HG02763 (cell line): ENCODE data around the gene TMEM37.

Source experiments
- ATAC-seq: cut with Tn5 transposase; IDR thresholded peaks from one replicate; pipeline ENCODE4 v1.9.1; 2021; ENCODE audit warnings: mild to moderate bottlenecking, moderate library complexity; ENCODE audit not compliant: unreplicated experiment

The TMEM37 gene

DNA sequence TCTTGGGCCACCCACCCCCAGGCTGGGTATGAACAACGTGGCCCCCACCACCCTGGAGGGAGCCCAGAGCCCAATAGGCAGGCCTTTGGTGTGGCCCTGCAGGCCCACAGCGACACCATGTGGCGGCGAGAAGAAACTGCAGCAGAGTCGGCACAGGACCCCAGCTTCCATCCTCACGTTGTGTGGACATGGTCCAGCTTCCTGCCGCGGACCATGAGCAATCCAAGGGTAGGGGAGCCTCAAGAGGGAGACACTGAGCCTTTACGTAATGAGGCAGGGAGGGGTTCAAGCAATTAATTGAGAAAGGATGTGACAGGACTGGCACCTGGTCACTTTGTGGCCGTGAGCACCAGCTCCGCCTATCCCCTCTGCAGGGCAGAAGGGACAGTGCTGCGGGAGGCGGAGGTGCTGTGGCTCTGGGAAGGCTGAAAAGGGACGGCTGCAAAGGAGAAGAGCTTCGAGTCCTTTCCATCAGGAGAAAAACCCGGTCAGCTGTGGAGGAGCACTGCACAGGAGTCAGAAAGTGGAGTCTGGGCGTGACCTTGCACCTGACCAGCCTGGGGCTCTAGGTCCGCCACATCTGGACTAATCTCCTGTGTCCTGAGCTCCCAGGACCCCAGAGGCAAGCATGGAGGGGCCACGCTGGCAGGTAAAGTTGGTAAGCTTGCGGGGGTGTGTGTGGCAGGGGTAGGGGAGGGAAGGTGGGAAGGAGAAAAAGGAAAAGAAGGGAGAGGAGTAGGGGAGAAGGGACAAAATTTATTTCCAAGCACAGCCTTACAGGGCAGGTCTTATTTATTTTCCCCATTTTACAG lies 44.9 kb downstream of the TMEM37 start:
- no peak for ATAC-seq

- ATAC-seq = no peak
These were observed 45.5 kb downstream of the TMEM37 start for GRCh38 chr2:119477113-119477505.

DNA sequence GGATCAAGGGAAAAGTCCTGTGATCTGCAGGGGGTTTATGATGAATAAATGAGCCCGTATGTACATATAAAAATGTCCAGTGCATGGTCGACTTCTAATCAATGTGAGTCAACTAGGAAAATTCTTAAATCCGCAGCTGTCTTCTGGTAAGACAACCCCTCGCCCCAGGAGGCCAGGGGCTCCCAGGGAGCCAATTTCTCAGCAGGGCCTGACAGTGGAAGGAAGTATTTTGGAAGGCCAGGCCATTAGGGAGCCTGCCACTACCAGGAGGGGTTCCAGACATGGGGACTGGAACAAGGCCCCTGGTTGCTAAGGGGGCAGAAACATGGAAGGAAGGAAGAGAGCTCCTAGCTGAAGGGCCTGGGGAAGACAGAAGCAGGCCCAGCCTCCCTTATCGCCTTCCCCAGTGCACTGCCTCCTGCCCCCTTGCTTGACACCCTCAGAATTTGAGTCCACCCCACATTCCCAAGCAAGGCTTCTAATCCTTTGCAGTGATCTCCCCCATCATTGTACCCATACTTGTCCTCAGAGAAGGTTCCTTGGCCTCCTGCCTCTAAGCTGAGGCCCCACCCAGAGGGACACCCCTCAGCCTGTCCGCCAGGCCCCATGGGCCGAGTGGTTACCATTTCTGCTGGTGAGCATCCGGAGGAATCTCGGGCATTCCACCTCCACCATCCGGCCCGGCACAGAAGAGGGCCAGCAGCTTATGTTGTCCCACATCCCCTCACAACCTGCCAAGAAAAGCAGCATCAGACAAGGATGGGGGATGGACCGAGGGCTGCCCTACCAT lies 46.7 kb downstream of the TMEM37 start:
- no peak for ATAC-seq

- no peak for ATAC-seq
These were observed 47.3 kb downstream of the TMEM37 start for GRCh38 chr2:119478978-119479295.

DNA sequence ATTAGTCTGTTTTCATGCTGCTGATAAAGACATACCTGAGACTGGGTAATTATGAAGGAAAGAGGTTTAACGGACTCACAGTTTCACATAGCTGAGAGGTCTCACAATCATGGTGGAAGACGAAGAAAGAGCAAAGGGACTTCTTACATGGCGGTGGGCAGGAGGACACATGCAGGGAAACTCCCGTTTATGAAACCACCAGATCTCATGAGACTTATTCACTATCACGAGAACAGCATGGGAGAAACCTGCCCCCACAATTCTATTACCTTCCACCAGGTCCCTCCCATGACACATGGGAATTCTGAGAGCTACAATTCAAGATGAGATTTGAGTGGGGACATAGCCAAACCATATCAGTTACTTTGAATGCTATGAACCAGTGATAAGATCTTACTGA lies 48.5 kb downstream of the TMEM37 start:
- no peak for ATAC-seq

DNA sequence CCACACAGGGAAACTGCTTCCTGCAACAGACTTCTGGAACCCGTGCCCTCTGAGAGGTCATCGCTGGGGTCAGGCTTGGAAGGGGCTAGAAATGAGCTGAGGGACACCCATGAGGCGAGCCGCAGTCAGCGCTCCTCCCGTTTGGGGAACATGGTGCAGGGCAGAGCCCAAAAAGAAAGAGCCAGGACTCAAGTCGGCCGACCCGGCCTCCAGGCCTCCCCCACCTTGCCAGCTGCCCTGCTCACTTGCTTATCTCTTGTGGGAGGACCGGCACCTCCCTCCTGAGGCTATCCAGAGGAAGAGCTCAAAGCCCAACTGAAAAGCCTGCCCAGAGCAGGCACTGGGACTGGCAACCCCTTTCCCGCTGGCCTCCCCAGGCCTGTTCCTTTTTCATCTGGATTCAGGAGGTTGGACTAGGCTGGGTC lies 49.1 kb downstream of the TMEM37 start:
- no peak for ATAC-seq

DNA sequence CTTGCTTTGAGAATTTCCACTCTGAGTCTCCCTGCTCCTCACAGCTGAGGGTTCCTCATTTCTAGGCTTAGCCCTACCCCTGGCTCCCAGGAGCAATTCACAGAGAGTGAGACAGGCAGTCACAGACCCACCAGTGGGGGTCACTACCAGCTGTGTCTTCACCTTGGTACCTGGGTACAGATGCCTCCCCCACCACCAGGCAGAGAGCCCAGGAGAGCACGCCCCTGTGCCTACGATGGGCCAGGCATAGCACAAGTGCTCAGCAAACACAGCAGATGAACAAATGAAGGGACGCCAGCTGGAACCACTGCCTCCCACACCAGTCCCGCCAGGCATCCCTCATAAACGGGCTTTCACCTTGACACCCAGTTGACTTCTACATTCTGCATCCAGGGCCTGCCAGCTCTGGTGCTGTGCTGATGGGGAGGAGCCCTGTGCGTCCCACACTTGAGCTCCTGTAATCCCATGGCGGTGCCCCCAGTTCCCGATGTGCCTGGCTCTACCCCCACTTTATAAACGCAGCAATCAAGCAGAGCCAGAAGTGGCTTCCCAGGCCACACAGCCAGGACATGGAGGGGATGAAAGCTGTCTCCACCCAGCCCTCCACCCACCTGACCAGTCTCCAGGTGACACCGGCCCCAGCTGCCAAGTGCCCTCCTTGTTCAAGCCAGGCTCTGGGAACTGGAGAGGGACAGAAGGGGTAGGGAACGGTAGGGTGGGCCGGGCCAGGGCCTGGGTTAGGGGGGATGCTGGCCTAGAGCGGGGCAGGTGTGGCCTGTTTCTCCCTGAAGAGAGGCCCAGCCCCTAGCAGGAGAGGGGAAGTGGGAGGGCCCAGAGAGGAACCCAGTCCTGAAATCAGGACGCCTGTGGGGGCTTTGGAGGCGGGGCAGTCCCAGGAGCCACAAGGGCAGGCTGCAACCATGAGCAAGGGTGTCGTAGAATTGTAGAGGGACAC lies 50.1 kb downstream of the TMEM37 start:
- no peak for ATAC-seq

DNA sequence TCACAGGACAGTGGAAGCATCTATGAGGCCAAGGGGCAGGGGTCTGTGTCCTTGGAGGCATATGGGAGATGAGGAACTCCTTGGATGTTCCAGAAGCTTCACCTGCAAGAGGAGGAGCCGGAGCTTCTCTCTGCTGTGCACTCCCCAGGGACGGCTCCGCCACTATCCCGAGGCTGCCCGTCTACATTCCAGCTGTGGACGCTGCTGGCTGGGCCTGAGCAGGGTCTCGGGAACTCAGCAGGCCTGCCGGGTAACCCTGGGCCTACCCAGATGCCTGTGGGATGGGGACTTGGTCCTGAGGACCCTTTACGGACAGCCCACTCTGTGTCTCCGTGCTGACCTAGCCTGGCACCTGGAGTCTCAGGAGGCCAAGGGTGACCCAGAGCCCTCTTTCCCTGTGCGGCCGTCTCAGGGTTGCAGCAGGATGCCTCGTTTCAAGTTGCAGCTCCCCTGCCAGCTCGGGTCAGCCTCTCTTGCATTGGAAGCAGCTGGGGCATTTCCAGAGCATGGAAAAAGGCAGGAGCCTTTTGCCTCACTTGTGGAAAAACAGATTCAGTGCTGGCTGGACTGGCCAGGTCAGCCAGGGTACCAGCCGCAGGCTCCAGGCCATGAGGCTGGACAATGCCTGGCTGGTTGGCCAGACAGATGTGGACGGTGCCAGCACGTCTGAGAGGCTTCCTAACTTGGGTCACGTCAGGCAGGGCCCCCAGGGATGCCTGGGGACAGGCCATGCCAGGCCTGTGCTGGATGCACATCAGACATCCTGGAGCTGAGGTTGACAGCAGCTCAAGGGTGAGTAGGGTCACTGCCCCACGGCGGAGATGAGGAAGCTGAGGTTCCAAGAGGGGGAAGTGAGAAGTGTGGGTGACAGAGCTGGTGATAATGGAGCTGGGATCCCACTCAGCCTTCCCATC lies 51.1 kb downstream of the TMEM37 start:
- ATAC-seq = no peak

GRCh38 chr2:119483395-119483753 lies 51.7 kb downstream of the TMEM37 start:
- ATAC-seq = no peak

DNA sequence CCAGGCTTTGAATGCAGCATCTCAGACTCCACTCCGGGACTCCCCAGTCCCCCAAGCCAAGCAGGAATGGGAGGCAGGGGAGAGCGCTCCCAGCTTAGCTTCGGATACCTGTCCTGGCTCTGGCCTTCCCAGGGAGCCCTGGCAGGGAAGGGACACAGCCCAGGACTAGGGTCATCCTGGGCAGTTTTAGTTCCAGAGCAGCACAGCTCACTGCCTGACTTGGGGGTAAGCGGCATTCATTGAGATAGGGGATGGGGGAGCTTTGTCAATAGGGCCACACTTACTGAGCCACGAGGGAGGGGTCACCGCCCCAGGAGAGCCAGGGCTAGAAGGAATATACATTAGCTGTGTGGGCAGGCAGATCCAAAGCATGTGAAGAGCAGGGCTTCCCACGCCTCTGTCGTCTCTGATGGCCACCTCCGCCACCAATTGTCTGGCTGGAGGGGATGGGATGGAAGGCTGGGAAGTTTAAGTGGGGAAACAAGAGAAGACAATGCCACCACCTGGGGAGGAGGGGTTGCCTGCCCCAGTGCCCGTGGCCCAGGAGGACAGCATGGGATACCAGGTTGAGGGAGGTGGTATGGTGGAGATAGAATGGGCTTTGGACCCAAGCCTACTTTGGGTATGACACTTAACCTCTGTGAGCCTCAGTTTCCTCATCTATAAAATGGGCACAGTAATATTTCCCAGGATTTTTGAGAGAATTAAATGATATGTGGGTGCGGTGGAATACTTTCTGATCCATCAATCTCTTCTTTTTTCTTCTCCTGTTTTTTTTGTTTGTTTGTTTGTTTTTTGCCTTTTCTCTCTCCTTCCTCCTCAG lies 52.5 kb downstream of the TMEM37 start:
- no peak for ATAC-seq

- ATAC-seq = no peak
These were observed 53.2 kb downstream of the TMEM37 start for GRCh38 chr2:119484834-119485233.

DNA sequence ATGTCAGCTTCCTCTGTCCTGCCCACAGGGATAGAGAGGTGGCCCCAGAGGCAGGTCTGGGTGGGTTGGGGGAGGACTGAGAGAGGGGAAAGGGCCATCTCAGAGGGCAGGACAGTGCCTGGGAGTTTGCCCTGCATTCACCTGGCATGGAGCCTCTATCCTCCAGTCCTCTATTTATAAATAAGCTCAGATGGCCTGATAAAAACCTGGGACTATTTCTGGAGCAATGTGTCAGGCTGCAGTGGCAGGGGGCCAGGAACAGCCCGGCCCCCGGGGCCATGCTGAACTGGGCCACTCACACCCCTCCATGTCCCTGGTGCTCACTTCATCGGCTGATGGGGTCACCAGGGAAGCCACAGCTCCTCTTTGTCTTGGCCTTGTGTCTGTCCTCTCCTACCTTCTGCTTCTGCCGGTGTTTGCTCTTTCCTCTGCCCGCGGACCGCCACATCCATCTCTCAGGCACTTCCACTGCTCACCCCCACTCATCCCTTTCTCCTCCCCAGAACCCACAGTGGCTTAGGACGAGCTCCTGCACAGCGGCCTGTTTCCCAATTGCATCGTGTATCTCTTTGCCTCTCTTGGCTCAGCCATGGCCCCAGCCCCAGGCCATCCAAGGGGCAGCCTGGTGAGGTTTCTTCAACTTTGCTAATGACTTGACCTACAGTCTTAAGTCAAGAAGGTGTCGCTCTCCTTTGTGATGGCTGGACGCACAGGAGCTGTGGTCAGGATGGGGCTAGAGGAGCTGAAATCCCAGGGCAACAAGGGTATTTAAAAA lies 53.9 kb downstream of the TMEM37 start:
- no peak for ATAC-seq

DNA sequence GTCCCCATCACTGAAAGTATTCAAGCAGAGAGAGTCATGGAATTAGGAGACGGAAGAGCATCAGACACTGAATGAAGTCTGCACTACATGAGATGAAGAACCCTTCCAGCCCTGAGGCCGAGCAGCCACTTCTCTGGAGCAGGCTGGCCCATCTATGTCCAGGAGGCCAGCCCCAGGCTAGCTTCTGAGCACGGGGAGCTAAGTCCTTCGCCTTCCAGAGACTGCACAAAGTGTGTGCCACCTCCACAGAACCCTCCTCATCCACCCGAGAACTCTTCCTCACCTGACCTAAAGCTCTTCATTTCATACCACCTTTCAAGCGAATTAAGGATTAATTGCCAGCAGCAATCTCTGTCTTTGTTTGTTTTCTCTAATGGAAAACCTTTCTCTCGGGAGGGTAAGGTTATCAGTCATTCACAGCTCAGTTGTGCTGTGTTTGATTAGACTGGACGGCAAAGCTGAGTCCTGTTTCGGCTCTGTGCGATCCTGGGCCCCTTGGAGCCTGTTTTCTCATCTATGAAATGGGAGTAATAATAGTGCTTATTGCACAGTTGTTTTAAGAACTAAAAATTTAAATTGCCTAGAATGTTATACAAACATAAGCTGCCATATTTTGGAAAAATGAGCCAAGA lies 54.7 kb downstream of the TMEM37 start:
- ATAC-seq = no peak

DNA sequence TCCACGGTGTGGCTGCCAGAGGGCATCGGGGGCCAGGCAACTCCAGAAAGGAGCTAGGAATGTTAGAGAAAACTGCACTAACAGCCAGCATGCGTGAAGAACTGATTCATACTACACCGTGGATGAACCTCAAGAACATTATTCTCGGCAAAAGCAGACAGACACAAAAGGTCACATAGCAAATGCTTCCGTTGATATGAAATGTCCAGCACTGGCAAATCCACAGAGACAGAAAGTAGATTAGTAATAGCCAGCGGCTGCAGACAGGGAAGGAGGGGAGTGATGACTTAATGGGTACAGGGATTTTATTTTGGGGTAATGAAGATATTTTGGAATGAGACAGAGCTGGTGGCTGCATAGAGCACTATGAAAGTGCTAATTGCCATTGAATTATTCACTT lies 55.2 kb downstream of the TMEM37 start:
- no peak for ATAC-seq

DNA sequence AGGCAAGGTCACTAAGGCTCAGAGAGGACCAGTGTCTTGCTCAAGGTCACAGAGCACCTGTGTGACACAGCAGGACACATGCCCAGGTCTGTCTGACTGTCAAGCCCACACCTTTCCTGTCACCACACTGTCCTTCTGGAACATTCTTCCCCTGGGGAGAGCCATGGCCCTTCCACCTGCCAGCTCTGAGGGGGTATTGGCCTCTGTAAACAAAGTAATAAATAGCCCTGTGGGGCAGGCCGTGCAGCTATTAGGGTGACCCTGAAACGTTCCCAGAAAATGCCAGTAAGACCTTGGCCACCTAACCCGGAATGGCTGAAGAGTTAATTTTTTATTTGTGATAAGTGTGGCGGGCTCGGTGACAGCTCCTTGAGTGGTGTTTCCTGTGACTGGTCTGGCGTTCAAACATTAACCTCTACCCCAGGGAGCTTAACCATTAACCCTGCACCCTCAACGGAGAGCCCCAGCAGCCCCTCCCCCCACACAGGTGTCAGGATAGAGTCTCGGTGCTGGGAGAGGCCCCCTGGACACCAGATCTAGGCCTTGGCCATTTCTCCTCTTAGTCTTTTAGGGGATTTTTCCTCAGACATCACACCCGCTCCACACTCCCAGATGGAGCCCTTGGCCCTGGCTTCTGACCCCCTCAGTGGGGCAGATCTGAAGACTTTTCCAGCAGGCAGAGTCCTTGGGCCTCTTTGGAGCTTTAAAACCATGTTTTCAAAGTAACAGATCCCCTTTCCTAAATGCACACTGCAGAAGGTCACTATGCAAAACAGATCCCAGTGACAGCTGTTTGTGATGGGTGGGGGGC lies 56.0 kb downstream of the TMEM37 start:
- ATAC-seq = peak; percentile 88
